Stimulated activated CD4-positive, alpha-beta T cell treated with anti-CD3 and anti-CD28 coated beads, TNF-alpha, amount 100 ng/mL, for 4 hours (primary cell): Measurements from ENCODE around the gene SCCPDH.
"Not testable (repeated sequence)": the region's sequence is repeated elsewhere in the genome, so short reads cannot be mapped to it uniquely, and the experiment has no call there.

ENCODE experiments used
- DNase-seq, 3 experiments: peaks; one replicate each; pipeline ENCODE4 v3.0.0-alpha.2; 2020; ENCODE audit warnings: low read depth in 3 of 3

The SCCPDH gene

DNA sequence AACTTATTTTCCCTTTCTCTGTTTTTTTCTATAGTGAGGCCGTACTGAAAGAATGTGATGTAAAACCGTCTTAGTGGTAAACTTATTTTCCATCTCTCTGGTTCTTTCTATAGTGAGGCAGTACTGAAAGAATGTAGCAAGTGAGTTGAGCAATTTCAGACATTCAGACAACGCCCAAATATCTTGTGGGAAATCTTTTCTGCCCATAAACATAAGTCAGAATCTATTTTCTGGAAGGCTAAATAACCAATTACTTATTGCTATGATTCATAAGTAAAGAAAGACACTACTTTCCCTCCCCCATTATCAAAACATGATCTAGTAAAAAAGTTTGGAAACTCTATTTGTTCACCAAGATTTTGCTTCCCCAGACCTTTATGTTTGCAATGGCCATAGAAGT, 18.8 kb upstream of the SCCPDH start:
- DNase-seq = no peak

DNA sequence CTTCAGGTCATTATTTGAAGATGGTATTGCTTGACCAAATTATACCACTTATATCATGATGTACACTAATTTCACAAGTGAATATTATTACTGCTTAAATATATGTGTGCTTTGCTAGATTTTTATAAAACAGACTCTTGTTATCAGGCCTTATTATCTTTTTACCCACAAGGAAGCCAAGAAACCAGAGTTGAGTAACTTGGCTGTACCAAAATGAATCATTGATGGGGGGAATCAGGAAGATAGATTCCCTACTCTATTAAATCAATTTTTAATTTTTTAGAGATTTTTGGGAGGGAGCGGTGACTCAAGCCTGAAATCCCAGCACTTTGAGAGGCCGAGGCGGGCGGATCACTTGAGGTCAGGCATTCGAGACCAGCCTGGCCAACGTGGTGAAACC, 16.0 kb upstream of the SCCPDH start:
- no peak for DNase-seq

DNA sequence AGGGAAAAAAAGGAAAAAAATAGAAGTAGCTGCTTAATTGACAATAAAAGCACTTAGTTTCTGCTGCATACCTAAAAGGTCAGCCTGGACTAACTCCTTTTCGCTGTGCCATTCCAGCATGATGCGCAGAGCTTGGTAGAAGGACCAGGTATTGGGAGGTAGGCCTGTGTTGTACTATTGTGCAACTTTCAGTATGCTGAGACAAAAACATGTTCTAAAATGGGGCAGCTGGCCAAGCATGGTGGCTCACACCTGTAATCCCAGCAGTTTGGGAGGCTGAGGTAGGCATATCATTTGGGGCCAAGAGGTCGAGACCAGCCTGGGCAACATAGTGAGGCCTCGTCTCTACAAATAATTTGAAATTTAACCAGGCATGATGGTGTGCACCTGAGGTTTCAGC, 15.0 kb upstream of the SCCPDH start:
- no peak for DNase-seq

DNA sequence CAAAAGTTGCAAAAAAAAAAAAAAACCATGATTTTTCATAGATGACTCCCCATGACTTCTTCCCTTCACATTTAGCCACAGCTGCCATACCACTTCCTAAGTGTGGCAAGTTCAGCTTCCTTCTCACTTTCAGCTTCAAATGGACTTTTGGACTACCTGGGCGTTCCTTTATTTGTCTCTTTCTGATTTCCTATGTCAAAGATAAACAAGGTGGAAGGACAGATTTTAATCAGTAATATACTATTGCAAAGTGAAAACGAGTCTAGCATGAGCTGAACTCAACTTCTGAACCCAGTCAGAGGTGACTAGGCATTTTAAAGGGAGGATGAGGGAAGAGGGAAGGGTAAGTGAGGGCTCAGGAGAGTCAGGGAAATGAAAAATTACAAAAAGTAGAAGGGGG, 14.4 kb upstream of the SCCPDH start:
- DNase-seq = no peak

DNA sequence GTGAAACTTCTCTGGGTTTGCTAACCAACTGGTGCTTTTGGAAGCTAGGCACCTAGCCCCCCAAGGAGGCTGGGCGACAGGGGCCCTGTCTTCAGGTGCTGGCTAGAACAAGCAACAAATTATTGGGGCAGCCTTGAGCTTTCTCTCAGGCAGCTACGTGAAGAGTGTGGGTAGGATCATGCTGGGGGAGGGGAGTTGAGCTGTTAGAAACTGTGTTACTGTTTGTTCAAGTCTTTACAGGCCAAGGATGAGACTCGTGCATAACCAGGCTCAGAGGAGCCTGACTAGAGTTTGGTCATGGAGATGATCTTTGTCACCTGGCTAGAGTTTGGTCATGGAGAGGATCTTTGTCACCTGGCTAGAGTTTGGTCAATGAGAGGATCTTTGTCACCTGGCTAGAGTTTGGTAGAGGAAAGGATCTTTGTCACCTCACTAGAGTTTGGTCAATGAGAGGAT, 12.6 kb upstream of the SCCPDH start:
- no peak for DNase-seq

DNA sequence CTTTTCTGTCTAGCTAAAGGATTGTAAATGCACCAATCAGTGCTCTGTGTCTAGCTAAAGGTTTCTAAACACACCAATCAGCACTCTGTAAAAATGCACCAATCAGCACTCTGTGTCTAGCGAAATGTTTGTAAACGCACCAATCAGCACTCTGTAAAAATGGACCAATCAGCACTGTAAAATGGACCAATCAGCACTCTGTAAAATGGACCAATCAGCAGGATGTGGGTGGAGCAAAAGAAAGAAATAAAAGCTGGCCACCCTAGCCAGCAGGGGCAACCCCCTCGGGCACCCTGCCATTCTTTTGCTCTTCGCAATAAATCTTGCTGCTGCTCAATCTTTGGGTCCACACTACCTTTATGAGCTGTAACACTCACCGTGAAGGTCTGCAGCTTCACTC, 11.8 kb upstream of the SCCPDH start:
- not testable (repeated sequence) for DNase-seq

DNA sequence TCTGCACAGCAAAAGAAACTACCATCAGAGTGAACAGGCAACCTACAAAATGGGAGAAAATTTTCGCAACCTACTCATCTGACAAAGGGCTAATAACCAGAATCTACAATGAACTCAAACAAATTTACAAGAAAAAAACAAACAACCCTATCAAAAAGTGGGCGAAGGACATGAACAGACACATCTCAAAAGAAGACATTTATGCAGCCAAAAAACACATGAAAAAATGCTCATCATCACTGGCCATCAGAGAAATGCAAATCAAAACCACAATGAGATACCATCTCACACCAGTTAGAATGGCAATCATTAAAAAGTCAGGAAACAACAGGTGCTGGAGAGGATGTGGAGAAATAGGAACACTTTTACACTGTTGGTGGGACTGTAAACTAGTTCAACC, 4.8 kb upstream of the SCCPDH start:
- DNase-seq = not testable (repeated sequence)

DNA sequence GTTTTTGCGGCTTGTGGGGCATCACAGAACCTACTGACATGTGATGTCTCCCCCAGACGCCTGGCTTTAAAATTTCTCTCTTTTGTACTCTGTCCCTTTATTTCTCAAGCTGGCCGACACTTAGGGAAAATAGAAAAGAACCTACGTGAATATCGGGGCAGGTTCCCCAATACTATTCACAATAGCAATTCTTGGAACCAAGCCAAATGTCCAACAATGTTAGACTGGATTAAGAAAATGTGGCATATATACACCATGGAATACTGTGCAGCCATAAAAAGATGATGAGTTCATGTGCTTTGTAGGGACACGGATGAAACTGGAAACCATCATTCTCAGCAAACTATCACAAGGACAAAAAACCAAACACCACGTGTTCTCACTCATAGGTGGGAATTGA, 3.4 kb upstream of the SCCPDH start:
- not testable (repeated sequence) for DNase-seq

DNA sequence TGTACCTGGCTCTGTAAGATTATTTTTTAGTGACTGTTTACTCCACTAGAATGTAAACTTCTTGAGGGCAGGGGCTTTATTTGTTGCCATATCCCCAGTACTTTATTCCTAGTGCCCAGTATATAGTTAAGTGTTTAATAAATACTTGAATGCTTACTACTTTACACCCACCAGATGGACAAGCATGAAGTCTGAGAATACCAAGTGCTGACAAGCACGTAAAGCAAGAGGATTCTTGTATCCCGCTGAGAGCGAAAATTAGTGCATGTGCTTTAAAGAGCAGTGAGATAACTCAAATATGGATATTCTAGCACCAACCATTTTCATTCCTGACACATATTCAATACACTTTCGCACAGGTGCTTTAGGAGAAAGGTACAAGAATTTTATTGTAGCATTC, 1.5 kb upstream of the SCCPDH start:
- no peak for DNase-seq

DNA sequence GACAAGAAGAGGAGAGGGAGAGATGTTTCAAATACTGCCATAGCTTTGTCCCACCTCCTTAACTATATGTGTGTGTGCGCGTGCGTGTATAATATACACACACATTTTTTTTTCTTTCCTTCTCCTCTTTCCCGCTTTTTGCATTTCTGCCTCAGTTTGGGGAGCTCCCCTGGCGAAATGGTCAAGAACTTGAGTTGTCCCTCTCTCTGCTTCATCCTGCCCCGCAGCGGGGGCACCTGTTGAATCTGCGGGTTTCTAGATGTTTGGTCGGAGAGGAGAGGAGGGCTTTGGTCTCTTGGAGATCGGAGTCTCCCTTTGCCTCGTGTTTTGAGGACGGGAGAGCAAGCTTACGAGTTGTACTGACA, 504 bp downstream of the SCCPDH start:
- DNase-seq = peak in 1 of 3 experiments; percentile 2

DNA sequence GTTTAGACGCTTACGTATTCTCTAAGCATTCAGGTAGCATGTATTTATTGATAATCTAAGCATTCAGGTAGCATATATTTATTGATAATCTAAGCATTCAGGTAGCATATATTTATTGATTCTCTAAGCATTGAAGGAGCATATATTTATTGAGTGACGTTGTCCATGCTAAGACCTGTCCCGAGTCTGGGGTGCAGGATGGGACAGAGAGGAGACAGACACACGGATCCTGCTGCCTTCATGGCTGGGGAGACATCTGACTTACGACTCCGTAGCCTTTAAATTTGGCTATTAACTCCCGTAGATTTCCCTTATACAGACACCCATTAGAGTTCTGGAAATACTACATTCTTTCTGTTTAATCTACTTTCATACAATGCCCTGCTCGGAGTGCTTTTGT, 982 bp downstream of the SCCPDH start:
- no peak for DNase-seq

DNA sequence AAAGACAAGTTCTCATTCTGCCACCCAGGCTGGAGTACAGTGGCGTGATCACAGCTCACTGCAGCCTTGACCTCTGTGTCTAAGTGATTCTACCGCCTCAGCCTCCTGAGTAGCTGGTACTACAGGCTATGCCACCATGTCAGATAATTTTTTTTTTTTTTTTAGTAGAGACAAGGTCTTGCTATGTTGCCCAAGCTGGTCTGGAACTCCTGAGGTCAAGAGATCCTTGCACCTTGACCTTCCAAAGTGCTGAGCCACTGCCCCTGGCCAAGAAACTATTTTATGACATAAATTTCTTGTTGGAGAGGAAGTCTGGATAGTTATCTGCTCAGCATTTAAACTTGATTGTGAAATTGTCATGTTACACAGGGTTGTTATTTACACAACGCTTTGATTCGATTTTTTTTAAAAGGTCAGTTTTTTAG, 2.1 kb downstream of the SCCPDH start:
- DNase-seq = no peak

DNA sequence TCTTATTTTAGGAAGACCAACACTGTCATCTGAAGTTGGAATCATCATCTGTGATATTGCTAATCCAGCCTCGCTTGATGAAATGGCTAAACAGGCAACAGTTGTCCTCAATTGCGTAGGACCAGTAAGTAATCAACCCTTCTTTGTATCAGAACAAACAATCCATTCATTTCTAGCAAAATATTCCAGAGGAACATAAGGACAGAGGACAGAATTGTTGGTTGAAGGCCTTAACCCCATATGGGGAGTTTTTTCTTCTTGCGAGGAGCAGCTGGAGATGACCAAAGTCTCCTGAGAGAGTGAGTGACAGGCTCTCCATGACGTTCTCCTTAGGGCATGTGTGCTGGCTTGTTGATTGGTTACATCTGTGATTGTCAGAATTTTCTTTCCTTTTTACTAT, 2.7 kb downstream of the SCCPDH start:
- no peak for DNase-seq

DNA sequence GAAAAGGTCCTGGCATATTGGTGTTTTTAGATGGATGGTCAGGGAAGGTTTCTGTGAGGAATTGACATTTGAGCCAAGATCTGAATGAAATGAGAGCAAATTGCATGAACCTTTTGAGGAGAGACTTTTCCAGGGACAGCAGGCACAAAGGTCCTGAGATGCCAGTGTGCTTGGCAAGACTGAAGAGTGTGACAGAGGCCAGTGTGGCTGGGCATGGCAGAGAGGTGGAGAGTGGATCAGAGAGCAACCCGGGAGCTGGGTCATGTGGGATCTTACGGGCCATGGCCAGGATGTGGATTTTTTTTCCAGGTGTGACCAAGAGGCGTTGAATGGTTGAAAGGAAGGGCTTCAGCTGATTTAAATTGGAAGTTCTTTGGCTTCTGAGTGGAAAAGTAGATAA, 3.4 kb downstream of the SCCPDH start:
- DNase-seq = no peak

DNA sequence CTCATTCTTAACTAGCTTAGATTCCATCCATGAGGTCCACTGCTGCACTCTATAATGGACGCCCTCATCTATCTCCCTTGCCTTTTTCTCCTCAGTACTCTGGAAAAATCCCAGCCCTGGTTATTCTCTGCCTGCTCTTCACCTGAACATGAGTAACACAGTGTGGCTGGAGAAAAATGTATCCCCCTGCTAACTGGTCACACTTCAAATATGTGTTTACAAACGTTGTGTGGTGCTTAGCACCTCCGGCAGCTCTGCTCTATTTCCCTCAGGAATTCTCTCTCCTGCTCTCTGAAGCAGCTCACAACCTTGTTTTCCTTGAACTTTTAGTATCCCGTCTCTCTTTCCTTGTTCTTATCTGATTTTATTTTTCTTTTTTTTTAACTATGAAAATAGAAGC, 4.1 kb downstream of the SCCPDH start:
- DNase-seq = no peak

DNA sequence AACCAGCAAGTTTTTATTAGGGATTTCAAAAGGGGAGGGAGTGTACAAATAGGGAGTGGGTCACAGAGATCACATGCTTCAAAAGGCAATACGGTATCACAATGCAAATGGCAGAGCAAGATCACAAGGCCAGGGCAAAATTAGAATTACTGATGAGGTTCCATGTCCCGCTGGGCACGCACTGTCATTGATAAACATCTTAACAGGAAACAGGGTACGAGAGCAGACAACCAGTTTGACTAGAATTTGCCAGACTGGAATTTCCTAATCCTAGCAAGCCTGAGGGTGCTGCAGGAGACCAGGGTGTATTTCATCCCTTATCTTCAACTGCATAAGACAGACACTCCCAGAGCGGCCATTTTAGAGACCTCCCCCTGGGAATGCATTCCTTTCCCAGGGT, 4.8 kb downstream of the SCCPDH start:
- not testable (repeated sequence) for DNase-seq

DNA sequence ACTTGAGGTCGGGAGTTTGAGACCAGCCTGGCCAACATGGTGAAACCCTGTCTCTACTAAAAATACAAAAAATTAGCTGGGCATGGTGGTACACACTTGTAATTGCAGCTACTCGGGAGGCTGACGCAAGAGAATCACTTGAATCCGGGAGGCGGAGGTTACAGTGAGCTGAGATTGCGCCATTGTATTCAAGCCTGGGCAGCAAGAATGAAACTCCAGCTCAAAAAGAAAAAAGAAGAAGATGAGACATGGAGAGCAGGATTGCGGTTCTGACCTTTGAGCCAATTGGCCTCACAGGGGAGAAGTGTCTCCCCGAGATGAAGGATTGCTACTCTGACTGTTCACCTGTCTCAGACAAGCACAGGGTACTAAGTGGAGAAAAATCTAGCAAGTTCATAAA, 6.6 kb downstream of the SCCPDH start:
- no peak for DNase-seq

DNA sequence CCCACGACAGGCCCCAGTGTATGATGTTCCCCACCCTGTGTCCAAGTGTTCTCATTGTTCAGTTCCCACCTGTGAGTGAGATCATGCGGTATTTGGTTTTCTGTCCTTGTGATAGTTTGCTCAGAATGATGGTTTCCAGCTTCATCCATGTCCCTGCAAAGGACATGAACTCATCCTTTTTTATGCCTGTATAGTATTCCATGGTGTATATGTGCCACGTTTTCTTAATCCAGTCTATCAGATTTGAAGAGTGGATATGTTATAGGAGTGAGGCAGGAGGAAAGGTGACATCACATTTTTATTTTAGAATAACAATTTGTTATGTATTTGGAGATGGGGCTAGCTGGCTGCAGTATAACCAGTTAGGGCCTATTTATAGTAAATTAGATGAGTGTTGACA, 7.7 kb downstream of the SCCPDH start:
- not testable (repeated sequence) for DNase-seq

DNA sequence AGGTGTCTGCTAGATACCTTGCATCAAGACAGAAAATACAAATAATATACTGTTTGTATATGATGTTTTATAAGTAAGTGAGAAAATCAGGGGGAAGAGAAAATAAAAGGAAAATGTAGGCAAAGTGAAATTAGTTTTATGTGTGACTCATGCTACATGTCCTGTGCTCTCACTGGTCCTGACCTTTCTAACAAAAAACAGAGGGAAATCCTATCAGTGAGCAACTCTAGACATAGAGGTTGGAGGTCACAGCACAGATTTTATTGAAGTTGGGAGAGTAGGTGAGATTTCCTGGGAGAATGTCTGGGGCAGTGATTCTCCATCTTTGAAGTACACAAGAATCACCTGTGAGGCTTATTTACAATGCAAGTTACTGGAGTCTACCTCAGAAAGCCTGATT, 9.5 kb downstream of the SCCPDH start:
- no peak for DNase-seq

DNA sequence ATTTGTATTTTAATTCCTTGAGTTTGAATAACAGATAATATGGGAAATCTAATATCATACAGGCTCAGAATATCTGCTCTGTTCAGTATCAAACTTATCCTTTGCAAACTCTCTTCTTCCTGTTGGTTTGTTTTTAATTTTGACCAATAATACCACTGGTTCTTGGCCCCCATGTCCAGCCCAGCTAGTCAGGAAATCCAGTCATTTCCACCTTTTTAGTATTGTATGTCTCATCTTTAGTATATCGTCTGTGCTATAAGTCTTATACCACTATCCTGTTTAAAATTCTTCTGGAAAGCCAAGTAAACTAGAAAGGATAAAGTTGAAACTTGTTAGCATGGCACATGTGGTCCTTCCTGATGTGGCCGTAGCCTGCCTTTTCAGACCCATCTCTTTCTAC, 10.7 kb downstream of the SCCPDH start:
- DNase-seq = no peak

DNA sequence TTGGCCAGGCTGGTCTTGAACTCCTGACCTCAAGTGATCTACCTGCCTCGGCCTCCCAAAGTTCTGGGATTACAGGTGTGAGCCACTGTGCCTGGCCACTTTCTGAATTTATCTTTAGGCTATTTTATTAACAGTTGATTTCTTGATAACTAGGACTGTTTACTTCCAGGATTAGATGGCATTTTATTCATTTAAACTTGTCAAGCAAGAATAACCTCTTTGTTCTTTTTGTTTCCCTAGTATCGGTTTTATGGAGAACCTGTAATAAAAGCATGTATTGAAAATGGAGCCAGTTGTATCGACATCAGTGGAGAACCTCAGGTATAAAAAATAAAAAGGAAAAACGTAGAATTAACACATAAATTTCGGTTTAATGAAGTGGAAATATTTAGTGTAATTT, 11.5 kb downstream of the SCCPDH start:
- no peak for DNase-seq

DNA sequence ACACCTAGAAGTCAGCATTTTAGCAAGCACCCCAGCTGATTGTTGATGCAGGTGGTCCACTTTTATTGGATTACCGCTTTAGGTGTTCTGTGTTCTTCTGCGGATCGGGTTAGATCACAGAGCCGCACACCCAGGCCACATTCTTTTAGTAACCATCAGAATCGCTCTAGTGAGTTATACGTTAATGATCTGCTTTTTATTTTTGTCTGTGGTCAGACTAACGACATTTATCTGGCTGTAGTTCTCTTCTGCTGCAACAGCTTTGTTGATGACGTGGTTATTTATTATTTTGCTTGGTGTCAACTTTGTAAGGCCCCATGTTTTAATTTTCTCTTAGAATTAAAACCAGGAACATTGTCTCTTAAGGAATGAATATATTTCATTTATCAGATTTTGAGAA, 18.2 kb downstream of the SCCPDH start:
- DNase-seq = no peak

DNA sequence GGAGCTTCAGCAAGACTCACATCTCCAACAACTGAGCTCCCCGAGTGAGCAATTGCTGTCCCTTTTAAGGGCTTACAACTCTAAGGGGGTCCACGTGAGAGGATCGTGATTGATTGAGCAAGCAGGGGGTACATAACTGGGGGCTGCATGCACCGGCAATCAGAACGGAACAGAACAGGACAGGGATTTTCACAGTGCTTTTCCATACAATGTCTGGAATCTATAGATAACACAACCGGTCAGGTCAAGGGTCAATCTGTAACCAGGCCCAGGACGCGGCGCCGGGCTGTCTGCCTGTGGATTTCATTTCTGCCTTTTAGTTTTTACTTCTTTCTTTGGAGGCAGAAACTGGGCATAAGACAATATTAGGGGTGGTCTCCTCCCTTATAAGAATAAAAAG, 21.9 kb downstream of the SCCPDH start:
- not testable (repeated sequence) for DNase-seq

DNA sequence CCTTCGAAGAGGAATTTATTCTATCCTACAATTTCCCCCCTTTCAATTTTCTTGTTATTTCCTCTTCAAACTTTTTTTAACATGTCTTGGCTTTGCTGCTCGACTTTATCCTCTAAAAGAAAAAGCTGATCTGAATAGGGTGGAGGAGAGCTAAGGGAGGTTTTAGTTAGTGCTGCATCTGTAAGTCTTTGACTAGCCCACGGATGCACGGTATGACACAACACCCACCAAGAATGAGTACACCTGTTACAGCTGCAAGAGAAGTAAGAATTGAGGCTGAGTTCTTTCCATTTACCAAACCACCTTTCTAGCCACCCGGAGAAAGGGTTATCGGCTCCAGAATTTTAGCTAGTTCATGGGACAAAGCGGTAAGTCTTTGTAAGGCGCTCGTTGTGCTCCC, 23.8 kb downstream of the SCCPDH start:
- DNase-seq = no peak

DNA sequence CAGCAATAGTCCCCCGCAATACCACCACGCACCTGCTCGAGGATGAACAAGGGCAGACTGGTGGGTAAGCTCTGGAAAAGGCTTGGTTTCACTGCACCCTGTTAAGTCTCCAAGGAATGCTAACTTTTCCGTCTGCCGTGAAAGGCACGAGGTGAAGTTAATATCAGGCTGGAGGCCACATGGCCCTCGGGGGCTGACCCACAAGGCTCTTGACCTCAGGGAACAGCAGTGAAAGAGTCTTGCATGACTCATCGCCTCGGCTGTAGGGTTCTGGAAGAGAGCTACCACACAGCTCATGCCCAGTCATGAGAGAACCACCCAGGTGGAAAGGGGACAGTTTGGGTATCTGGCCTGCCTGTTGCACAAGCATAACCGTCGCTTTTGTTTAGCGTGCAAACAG, 24.7 kb downstream of the SCCPDH start:
- no peak for DNase-seq
